SH-SY5Y (cell line): ENCODE data around the gene AP2S1.

Experiments used
- GATA2 ChIP-seq: IDR thresholded peaks from 2 replicates; pipeline ENCODE4 v1.6.1; 2011; ENCODE audit warnings: mild to moderate bottlenecking, low read depth, low read length
- GATA3 ChIP-seq: IDR thresholded peaks from 2 replicates; pipeline ENCODE4 v1.6.1; 2011; ENCODE audit warnings: low read depth, mild to moderate bottlenecking, low read length, moderate library complexity

DNA sequence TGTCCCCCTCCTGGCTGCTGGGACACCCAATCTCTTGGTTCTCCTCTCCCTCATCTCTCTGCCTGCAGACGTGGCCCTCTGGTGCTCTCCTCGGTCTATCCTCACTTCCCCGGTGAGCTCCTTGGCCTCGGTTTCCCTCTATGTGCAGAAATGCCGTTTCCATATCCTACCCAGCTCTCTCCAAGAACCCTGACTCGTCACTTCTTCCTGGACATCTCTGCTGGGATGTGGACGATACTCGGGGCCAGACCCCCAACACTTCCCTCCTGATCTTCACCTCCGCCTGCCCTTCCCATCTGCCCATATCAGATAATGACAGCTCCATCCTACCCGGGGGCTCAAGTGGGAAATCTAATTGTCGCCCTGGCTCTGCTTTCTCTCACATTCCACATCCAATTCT lies 7.9 kb downstream of the AP2S1 start:
- no peak for TF ChIP-seq GATA3
- no peak for TF ChIP-seq GATA2
